Measurements from ENCODE around the gene ZNF747.

Gene ZNF747

GRCh38 chr16:30533748-30534367, 800 bp downstream of the ZNF747 start:
- CTCF ChIA-PET = interaction anchor here (0.5 to 4.1 kb wide), 10 partner anchors 12 to 138 kb away, joined by 3 to 42 read pairs (median 11); partner anchors contain the start of genes DCTPP1, ZNF688, ZNF764 and ZNF785
- Mint-ChIP-seq H3K36me3 (peaks cover 30% of the 10 kb centered on the region), H3K9me3 (no peaks in the 10 kb centered on the region), H3K4me1 (peaks cover 56% of the 10 kb centered on the region), H3K27me3 (no peaks in the 10 kb centered on the region), H3K27ac (peak overlapping the region; percentile 97), H3K4me3 (peak overlapping the region; percentile 86)
- DNase-seq = peak; percentile 49

GRCh38 chr16:30533146-30533522, 1.5 kb downstream of the ZNF747 start:
- CTCF ChIA-PET = interaction anchor here (1.4 to 4.1 kb wide), 4 partner anchors 24 to 83 kb away, joined by 3 to 42 read pairs (median 21); partner anchors contain the start of genes ZNF688 and ZNF764
- no peak for DNase-seq
- H3K27ac Mint-ChIP-seq = peak overlapping the region; percentile 80
- H3K4me1 Mint-ChIP-seq = peaks cover 62% of the 10 kb centered on the region
- no peaks in the 10 kb centered on the region for H3K27me3 Mint-ChIP-seq
- peaks cover 30% of the 10 kb centered on the region for H3K36me3 Mint-ChIP-seq
- no peaks in the 10 kb centered on the region for H3K9me3 Mint-ChIP-seq
- H3K4me3 Mint-ChIP-seq = peak overlapping the region; percentile 73

GRCh38 chr16:30532285-30533145, 2.1 kb downstream of the ZNF747 start:
- Mint-ChIP-seq H3K36me3 (peaks cover 24% of the 10 kb centered on the region), H3K4me1 (peaks cover 63% of the 10 kb centered on the region)

GRCh38 chr16:30530163-30531037, 4.3 kb downstream of the ZNF747 start:
- DNase-seq = no peak
- Mint-ChIP-seq H3K27ac (no peak overlapping the region), H3K4me1 (peaks cover 55% of the 10 kb centered on the region), H3K4me3 (no peak overlapping the region), H3K36me3 (peaks cover 11% of the 10 kb centered on the region), H3K27me3 (peaks cover 7% of the 10 kb centered on the region), H3K9me3 (no peaks in the 10 kb centered on the region)
- CTCF ChIA-PET = interaction anchor here (0.6 to 1.6 kb wide), 4 partner anchors 51 to 101 kb away, joined by 3 to 4 read pairs (median 3); partner anchors contain the start of gene DCTPP1

More at GRCh38 chr16:30532285-30533145, 2.1 kb downstream of the ZNF747 start:
- Mint-ChIP-seq H3K4me3 (peak overlapping the region; percentile 73), H3K9me3 (no peaks in the 10 kb centered on the region), H3K27ac (no peak overlapping the region), H3K27me3 (no peaks in the 10 kb centered on the region)
- DNase-seq = no peak
- CTCF ChIA-PET = interaction anchor here (1.4 kb wide), 1 partner anchor 83 kb away, joined by 3 read pairs; no protein-coding TSS in a partner anchor

GRCh38 chr16:30528799-30529457, 5.7 kb downstream of the ZNF747 start:
- H3K4me3 Mint-ChIP-seq = no peak overlapping the region
- peaks cover 49% of the 10 kb centered on the region for H3K4me1 Mint-ChIP-seq
- H3K27me3 Mint-ChIP-seq = peaks cover 14% of the 10 kb centered on the region
- H3K9me3 Mint-ChIP-seq = no peaks in the 10 kb centered on the region
- CTCF ChIA-PET = interaction anchor here (0.8 to 2.2 kb wide), 7 partner anchors 11 to 99 kb away, joined by 3 to 6 read pairs (median 3); partner anchors contain the start of gene DCTPP1
- DNase-seq = no peak
- H3K36me3 Mint-ChIP-seq = peaks cover 6% of the 10 kb centered on the region
- H3K27ac Mint-ChIP-seq = no peak overlapping the region

GRCh38 chr16:30527635-30528178, 7.0 kb downstream of the ZNF747 start:
- no peak for DNase-seq
- Mint-ChIP-seq H3K27ac (peak overlapping the region; percentile 82), H3K4me1 (peaks cover 43% of the 10 kb centered on the region), H3K4me3 (peak overlapping the region; percentile 80), H3K36me3 (peaks cover 4% of the 10 kb centered on the region), H3K9me3 (no peaks in the 10 kb centered on the region), H3K27me3 (peaks cover 14% of the 10 kb centered on the region)
- CTCF ChIA-PET = interaction anchor here (1.0 to 2.2 kb wide), 4 partner anchors 8 to 87 kb away, joined by 3 to 6 read pairs (median 4); no protein-coding TSS in a partner anchor

GRCh38 chr16:30526823-30527634, 7.6 kb downstream of the ZNF747 start:
- peaks cover 14% of the 10 kb centered on the region for H3K27me3 Mint-ChIP-seq
- H3K4me1 Mint-ChIP-seq = peaks cover 42% of the 10 kb centered on the region
- CTCF ChIA-PET = interaction anchor here (1.0 to 2.2 kb wide), 3 partner anchors 8 to 88 kb away, joined by 3 to 6 read pairs (median 5); no protein-coding TSS in a partner anchor
- DNase-seq = peak; percentile 98
- peak overlapping the region; percentile 82 for H3K27ac Mint-ChIP-seq
- H3K9me3 Mint-ChIP-seq = no peaks in the 10 kb centered on the region
- peak overlapping the region; percentile 80 for H3K4me3 Mint-ChIP-seq
- H3K36me3 Mint-ChIP-seq = peaks cover 7% of the 10 kb centered on the region

- Mint-ChIP-seq H3K9me3 (no peaks in the 10 kb centered on the region), H3K27ac (peak within 1 kb of the TSS; percentile 82), H3K36me3 (peaks cover 14% of the 10 kb centered on the region), H3K27me3 (peaks cover 14% of the 10 kb centered on the region), H3K4me1 (peaks cover 41% of the 10 kb centered on the region), H3K4me3 (peak within 1 kb of the TSS; percentile 82)
- CTCF ChIA-PET = interaction anchor here (0.9 to 1.0 kb wide), 2 partner anchors 9 to 97 kb away, joined by 3 to 5 read pairs; partner anchors contain the start of gene DCTPP1
- DNase-seq = peak; percentile 66
Observed at GRCh38 chr16:30526137-30526822, 8.4 kb downstream of the ZNF747 start, which contains the start of gene ZNF768. Gene ZNF768 (minus strand): TSS chr16:30526566. CDS start chr16:30526413, 153 bp downstream.

GRCh38 chr16:30525844-30526136, 8.9 kb downstream of the ZNF747 start:
- CTCF ChIA-PET = interaction anchor here (0.9 kb wide), 1 partner anchor 96 kb away, joined by 3 read pairs; the partner anchor contains the start of gene DCTPP1
- DNase-seq = no peak
- H3K4me1 Mint-ChIP-seq = peaks cover 37% of the 10 kb centered on the region
- H3K4me3 Mint-ChIP-seq = peak overlapping the region; percentile 82
- peaks cover 15% of the 10 kb centered on the region for H3K36me3 Mint-ChIP-seq
- peaks cover 14% of the 10 kb centered on the region for H3K27me3 Mint-ChIP-seq
- H3K27ac Mint-ChIP-seq = peak overlapping the region; percentile 28
- H3K9me3 Mint-ChIP-seq = no peaks in the 10 kb centered on the region

- DNase-seq = no peak
- Mint-ChIP-seq H3K36me3 (peaks cover 22% of the 10 kb centered on the region), H3K4me3 (peak overlapping the region; percentile 49), H3K27ac (no peak overlapping the region), H3K4me1 (peaks cover 27% of the 10 kb centered on the region), H3K9me3 (no peaks in the 10 kb centered on the region), H3K27me3 (peaks cover 14% of the 10 kb centered on the region)
- CTCF ChIA-PET = interaction anchor here (0.9 kb wide), 1 partner anchor 95 kb away, joined by 3 read pairs; the partner anchor contains the start of gene DCTPP1
Observed at GRCh38 chr16:30524575-30525568, 9.8 kb downstream of the ZNF747 start.

Data from activated naive CD4-positive, alpha-beta T cell treated with anti-CD3 and anti-CD28 coated beads, Interleukin-2, amount 10 ng/mL, durations not matched to agents 7 days and 5 days (primary cell).